GM12878 (cell line): ENCODE measurements around the gene PRCP.

Experiments used
- BCL3 ChIP-seq: IDR thresholded peaks from 2 replicates; pipeline ENCODE4 v1.6.1; 2011; ENCODE audit warnings: borderline replicate concordance, low read depth, mild to moderate bottlenecking, moderate library complexity, low read length; ENCODE audit not compliant: insufficient read depth, poor library complexity, severe bottlenecking
- CTCF ChIP-seq, 3 experiments: IDR thresholded peaks in 2 of 3; conservative IDR thresholded peaks in 1 of 3; 2 replicates each; pipeline ENCODE4 v1.5.1; 2011; ENCODE audit warnings: low read depth in 3 of 3, low read length in 3 of 3, mild to moderate bottlenecking in 3 of 3, control low read depth in 2 of 3, moderate library complexity in 2 of 3, inconsistent platforms in 1 of 3, mixed read lengths in 1 of 3; ENCODE audit not compliant: control insufficient read depth in 2 of 3, insufficient read depth in 1 of 3; ENCODE audit errors: extremely low read depth in 1 of 3
- IKZF1 ChIP-seq: fragments of 450-650 bp; conservative IDR thresholded peaks from 2 replicates; pipeline ENCODE4 v1.6.1; 2017; ENCODE audit warnings: antibody characterized with exemption, mild to moderate bottlenecking
- NKRF ChIP-seq: fragments of 450-650 bp; conservative IDR thresholded peaks from 2 replicates; pipeline ENCODE4 v1.6.1; 2017; ENCODE audit warnings: mild to moderate bottlenecking, moderate library complexity
- NR2C2 ChIP-seq: IDR thresholded peaks from 2 replicates; pipeline ENCODE4 v1.6.1; 2011; ENCODE audit warnings: borderline replicate concordance, low read depth; ENCODE audit not compliant: control insufficient read depth, insufficient read length
- SP1 ChIP-seq: IDR thresholded peaks from one replicate; pipeline ENCODE4 v1.6.1; 2011; ENCODE audit warnings: low read depth, low read length

GRCh38 chr11:82929121-82929520 lies 28.9 kb upstream of the PRCP start:
- TF ChIP-seq CTCF (IDR thresholded peaks at IDR 0.05 in 2 of 3, conservative IDR thresholded peaks at IDR 0.05 in 1 of 3; ENCODE audit: control insufficient read depth in 2 of 3, extremely low read depth in 1 of 3, insufficient read depth in 1 of 3, low read depth in 3 of 3, low read length in 3 of 3) (no peak), BCL3 (no peak), NR2C2 (no peak), SP1 (no peak), IKZF1 (no peak), NKRF (no peak)
